Breast epithelium (tissue), 4 donors: ENCODE measurements around the gene ACER1. TPM values are rescaled to one million over a fixed set of nuclear protein-coding genes. Genes with fewer than 3 reads are reported as not detected.

Experiments
- DNase-seq, 2 donors: peaks; one replicate each; pipeline ENCODE4 v3.0.0-alpha.2; 2019; ENCODE audit warnings: low spot score in 2 of 2
- H3K27ac ChIP-seq, 2 donors: fragments of 200-600 bp; sonication (generic) in 1 of 2; one replicate each; pipeline ENCODE4 v1.5.1; 2016 to 2019; ENCODE audit warnings: mild to moderate bottlenecking in 1 of 2
- H3K27me3 ChIP-seq, 2 donors: fragments of 200-600 bp; sonication (generic) in 1 of 2; one replicate each; pipeline versions ENCODE4 v1.5.1 to v1.6.0; 2017 to 2019; ENCODE audit warnings: control low read depth in 1 of 2, mild to moderate bottlenecking in 1 of 2
- H3K36me3 ChIP-seq: fragments of 200-600 bp; one replicate; pipeline ENCODE4 v1.5.1; 2019
- H3K4me1 ChIP-seq, 2 donors: fragments of 200-600 bp; sonication (generic); one replicate each; pipeline ENCODE4 v1.5.1; 2016 to 2019; ENCODE audit warnings: control low read depth in 1 of 2
- H3K4me3 ChIP-seq, 3 donors: fragments of 200-600 bp; sonication (generic); 1 replicate in 2 of 3; 2 replicates in 1 of 3; pipeline ENCODE4 v1.5.1; 2016 to 2019; ENCODE audit warnings: mild to moderate bottlenecking in 3 of 3, moderate library complexity in 2 of 3
- H3K9me3 ChIP-seq, 2 donors: fragments of 200-600 bp; sonication (generic) in 1 of 2; one replicate each; pipeline ENCODE4 v1.5.1; 2016 to 2019; ENCODE audit warnings: control low read depth in 1 of 2
- POLR2A ChIP-seq: fragments of 450-650 bp; IDR thresholded peaks from one replicate; pipeline ENCODE4 v1.6.1; 2016; ENCODE audit warnings: antibody characterized with exemption, mild to moderate bottlenecking, moderate library complexity
- POLR2AphosphoS5 ChIP-seq, 3 donors: sonication (generic); formaldehyde crosslinking; IDR thresholded peaks; one replicate each; pipeline ENCODE4 v1.6.1; 2017; ENCODE audit warnings: antibody characterized with exemption in 3 of 3
- intact Hi-C: fragments of 100-400 bp; cut with DNase I; formaldehyde crosslinking; loops from one replicate; pipeline ENCODE4 v1.15.1; 2023; ENCODE audit warnings: low total_unique reads
- total RNA-seq, 3 donors: library from RNA; depleted of rRNA; stranded (reverse); fragments of >200 nt; gene quantifications; one replicate each; pipeline ENCODE4 v1.1.0, GENCODE V29; 2016
- TF ChIP-seq, protein P1 (sequence below), 3 donors: fragments of 450-650 bp; IDR thresholded peaks; one replicate each; pipeline ENCODE4 v1.5.1; 2016 to 2017; ENCODE audit warnings: antibody characterized with exemption in 3 of 3, mild to moderate bottlenecking in 3 of 3, moderate library complexity in 3 of 3

Gene ACER1
- total RNA-seq, 3 donors from 2014 or later: 0.33 TPM; not detected in 2

DNA sequence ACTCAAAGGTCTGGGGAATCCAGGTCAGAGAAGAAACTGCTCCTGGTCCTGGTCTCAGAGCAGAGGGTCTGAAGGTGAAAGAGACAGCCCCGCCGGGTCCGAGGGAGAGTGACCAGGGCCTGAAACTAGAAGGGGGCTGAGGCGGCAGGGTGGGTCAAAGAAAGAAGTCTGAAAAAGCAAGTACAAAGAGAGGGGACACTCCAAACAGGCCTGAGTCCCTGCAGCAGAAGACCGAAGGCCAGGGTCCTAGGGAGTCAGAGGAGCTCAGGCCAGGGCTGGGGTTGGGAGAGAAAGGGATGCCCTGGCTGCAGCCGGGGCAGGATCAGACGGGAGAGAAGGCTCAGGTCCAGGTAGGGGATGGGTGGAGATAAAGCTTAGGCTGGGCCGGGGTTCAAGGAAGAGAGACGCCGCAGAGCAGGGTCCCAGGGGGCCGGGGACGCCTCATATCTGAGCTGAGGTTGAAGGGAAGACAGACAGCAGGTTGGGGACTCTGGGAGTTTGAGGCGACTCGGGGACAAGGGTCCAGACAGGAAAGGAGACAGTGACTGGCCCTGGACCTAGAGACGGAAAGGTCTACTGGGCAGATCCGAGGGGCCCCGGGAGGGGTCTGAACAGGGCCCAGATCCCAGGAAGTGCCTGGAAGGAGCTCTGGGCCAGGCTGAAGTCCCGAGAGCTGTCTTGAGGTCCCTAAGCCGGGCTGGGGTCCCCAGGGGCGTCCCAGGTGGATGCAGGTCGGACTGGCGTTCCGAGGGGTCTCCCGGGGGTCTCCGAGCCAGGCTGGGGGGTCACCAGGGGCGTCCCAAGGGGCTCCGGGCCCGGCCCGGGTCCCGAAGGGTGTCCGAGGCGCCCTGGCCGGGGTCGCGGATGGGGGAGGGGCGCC is 54.4 kb downstream of the ACER1 start:
- Histone ChIP-seq H3K27ac (peak overlapping the region; percentile 81 to 93), H3K4me3 (peak overlapping the region; percentile 78 to 98 (median 90)), H3K27me3 (no peaks in the 10 kb centered on the region), H3K9me3 (no peaks in the 10 kb centered on the region), H3K36me3 (no peaks in the 10 kb centered on the region), H3K4me1 (peaks cover 22 to 30% of the 10 kb centered on the region in 2 donors)
- TF ChIP-seq POLR2AphosphoS5 (IDR thresholded peaks at IDR 0.05): no peak
- no peak for TF ChIP-seq POLR2A
- TF ChIP-seq, protein P1, sequence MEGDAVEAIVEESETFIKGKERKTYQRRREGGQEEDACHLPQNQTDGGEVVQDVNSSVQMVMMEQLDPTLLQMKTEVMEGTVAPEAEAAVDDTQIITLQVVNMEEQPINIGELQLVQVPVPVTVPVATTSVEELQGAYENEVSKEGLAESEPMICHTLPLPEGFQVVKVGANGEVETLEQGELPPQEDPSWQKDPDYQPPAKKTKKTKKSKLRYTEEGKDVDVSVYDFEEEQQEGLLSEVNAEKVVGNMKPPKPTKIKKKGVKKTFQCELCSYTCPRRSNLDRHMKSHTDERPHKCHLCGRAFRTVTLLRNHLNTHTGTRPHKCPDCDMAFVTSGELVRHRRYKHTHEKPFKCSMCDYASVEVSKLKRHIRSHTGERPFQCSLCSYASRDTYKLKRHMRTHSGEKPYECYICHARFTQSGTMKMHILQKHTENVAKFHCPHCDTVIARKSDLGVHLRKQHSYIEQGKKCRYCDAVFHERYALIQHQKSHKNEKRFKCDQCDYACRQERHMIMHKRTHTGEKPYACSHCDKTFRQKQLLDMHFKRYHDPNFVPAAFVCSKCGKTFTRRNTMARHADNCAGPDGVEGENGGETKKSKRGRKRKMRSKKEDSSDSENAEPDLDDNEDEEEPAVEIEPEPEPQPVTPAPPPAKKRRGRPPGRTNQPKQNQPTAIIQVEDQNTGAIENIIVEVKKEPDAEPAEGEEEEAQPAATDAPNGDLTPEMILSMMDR (IDR thresholded peaks at IDR 0.05): no peak
- intact Hi-C loops: no loop called here
- no peak for DNase-seq

DNA sequence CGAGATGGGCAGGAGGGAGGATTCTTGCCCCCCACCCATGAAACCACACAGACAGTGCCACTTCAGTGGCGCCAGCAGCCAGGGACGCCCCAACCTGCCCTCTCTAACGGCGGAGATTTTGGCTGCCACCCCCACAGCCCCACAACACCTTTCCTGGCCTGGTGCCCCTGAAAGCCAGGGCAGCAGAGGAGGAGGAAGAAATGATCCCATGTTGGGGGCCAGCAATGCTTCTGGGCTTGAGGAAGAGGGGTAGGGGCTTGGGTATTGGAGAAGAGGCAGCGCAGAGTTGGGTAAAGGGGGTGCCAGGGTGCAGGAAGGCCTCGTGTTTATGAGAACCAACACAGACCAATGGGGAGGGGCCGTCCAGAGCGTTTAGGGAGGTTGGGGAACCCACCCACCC is 55.4 kb downstream of the ACER1 start:
- TF ChIP-seq POLR2AphosphoS5 (IDR thresholded peaks at IDR 0.05) (no peak), POLR2A (no peak)
- TF ChIP-seq, protein P1 (IDR thresholded peaks at IDR 0.05): no peak
- Histone ChIP-seq H3K36me3 (no peaks in the 10 kb centered on the region), H3K27ac (peak overlapping the region in 1 of 2 donors; percentile 83), H3K4me3 (peak overlapping the region in 2 of 3 donors; percentile 78 to 98), H3K9me3 (no peaks in the 10 kb centered on the region), H3K27me3 (no peaks in the 10 kb centered on the region), H3K4me1 (peaks cover 22 to 38% of the 10 kb centered on the region in 2 donors)
- DNase-seq: no peak
- intact Hi-C loops: no loop called here

DNA sequence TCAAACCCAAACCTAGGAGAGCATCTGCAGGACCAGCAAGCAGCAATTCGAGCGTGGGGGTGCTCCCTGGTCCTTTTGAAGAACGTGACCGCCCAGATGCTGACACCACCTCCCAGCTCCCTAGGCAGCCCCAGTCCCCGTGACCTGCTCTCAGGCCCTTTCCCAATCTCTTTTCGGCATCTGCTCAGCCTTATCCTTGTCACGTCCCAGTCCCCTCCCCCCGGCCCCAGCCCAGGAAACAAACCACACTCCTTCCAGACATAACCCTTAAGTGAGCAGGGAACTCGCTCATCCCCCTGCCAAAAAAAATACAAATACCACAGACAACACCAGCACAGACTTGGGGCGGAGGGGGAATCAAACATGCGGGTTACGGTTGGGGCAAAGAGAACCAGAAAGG is 57.0 kb downstream of the ACER1 start:
- DNase-seq: peak in 1 of 2 donors; percentile 47
- intact Hi-C loops: no loop called here
- H3K4me3 ChIP-seq: peak overlapping the region in 1 of 3 donors; percentile 98

DNA sequence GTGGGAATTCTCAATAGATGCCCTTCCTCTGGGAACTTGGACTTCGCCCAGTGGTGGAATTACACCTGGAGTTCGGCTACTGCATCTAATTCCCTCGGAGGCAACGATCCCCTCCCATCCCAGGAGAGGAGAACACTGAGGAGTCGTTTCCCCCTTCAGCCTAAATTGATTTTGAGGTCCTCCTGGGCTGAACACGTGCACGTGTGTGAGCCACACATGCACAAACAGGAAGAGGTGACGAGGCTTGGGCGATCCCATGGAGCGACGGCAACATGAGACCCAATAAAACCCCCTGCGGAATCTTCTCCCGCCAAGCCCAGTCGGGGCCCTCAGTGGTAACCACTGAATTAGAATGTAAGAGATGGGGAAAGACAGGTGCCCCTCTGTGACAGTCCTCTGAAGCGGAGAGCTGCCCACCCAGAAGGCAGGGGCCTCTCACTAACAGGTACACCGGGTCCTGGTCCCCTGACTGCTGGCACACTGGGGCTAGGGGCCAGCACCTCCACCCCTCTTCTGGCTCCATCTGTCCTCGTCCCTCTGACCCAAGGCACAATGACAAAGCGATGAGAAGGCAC is 58.2 kb downstream of the ACER1 start:
- H3K27ac ChIP-seq: peak overlapping the region; percentile 82 to 83
- DNase-seq: no peak
- TF ChIP-seq POLR2AphosphoS5 (IDR thresholded peaks at IDR 0.05): no peak
- TF ChIP-seq, protein P1 (IDR thresholded peaks at IDR 0.05): no peak
- no peak for TF ChIP-seq POLR2A
- H3K4me1 ChIP-seq: peaks cover 30 to 55% of the 10 kb centered on the region in 2 donors
- no peaks in the 10 kb centered on the region for H3K27me3 ChIP-seq
- no peaks in the 10 kb centered on the region for H3K36me3 ChIP-seq
- no peaks in the 10 kb centered on the region for H3K9me3 ChIP-seq
- H3K4me3 ChIP-seq: no peak overlapping the region
- intact Hi-C loops: no loop called here

More for the DNA sequence above, 57.0 kb downstream of the ACER1 start:
- Histone ChIP-seq H3K4me1 (peaks cover 28 to 54% of the 10 kb centered on the region in 2 donors), H3K27ac (peak overlapping the region; percentile 8 to 83), H3K27me3 (no peaks in the 10 kb centered on the region), H3K9me3 (no peaks in the 10 kb centered on the region), H3K36me3 (no peaks in the 10 kb centered on the region)
- TF ChIP-seq POLR2A: no peak
- peak in 1 of 3 donors; percentile 46 for TF ChIP-seq POLR2AphosphoS5 (IDR thresholded peaks at IDR 0.05)

DNA sequence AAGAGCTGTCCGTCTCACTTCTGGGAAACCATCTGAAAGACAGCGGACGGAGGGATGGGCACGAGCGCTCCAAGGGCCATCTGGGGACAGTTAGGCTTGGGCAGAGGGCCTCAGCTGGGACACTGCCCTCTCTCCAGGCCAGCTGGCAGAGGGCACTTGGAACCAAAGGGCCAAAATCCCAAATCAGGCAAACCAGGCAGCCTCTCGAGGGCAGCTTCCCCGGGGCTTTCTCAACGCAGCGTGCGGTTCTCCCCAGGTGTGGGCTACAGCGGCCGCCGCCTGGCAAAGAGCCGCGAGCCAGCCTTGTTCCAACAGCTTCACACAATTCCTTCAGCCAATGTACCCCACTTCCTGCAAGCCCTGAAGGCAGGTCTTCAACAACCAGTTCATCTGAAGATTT is 58.7 kb downstream of the ACER1 start:
- Histone ChIP-seq H3K4me3 (peak overlapping the region in 1 of 3 donors; percentile 48), H3K9me3 (no peaks in the 10 kb centered on the region), H3K36me3 (no peaks in the 10 kb centered on the region), H3K27ac (peak overlapping the region; percentile 82 to 83), H3K4me1 (peaks cover 30 to 55% of the 10 kb centered on the region in 2 donors), H3K27me3 (no peaks in the 10 kb centered on the region)
- intact Hi-C loops: no loop called here
- no peak for DNase-seq
- TF ChIP-seq POLR2A: no peak
- TF ChIP-seq, protein P1 (IDR thresholded peaks at IDR 0.05): no peak
- no peak for TF ChIP-seq POLR2AphosphoS5 (IDR thresholded peaks at IDR 0.05)
